Tibial nerve (tissue), 4 donors: ENCODE data around the gene VMAC. TPM values are rescaled to one million over a fixed set of nuclear protein-coding genes. Genes with fewer than 3 reads are reported as not detected.
"Not testable (repeated sequence)": the region's sequence is repeated elsewhere in the genome, so short reads cannot be mapped to it uniquely, and the experiment has no call there.

Experiments
- DNase-seq, 2 donors: peaks; one replicate each; pipeline ENCODE4 v3.0.0-alpha.2; 2019; ENCODE audit warnings: low spot score in 2 of 2
- H3K27ac ChIP-seq, 4 donors: fragments of 200-600 bp; sonication (generic) in 3 of 4; one replicate each; pipeline ENCODE4 v1.5.1; 2017 to 2019; ENCODE audit warnings: mild to moderate bottlenecking in 1 of 4
- H3K27me3 ChIP-seq, 2 donors: fragments of 200-600 bp; sonication (generic) in 1 of 2; one replicate each; pipeline versions ENCODE4 v1.5.1 to v1.6.0; 2017 to 2019
- H3K36me3 ChIP-seq, 3 donors: fragments of 200-600 bp; sonication (generic); one replicate each; pipeline ENCODE4 v1.5.1; 2018 to 2019
- H3K4me1 ChIP-seq, 4 donors: fragments of 200-600 bp; sonication (generic) in 3 of 4; one replicate each; pipeline ENCODE4 v1.5.1; 2017 to 2019
- H3K4me3 ChIP-seq, 4 donors: fragments of 200-600 bp; sonication (generic) in 3 of 4; one replicate each; pipeline ENCODE4 v1.5.1; 2017 to 2019; ENCODE audit warnings: mild to moderate bottlenecking in 1 of 4, moderate library complexity in 1 of 4
- H3K9me3 ChIP-seq, 4 donors: fragments of 200-600 bp; sonication (generic) in 3 of 4; one replicate each; pipeline ENCODE4 v1.5.1; 2017 to 2019
- EP300 ChIP-seq, 2 donors: sonication (generic); formaldehyde crosslinking; IDR thresholded peaks; one replicate each; pipeline ENCODE4 v1.6.1; 2017; ENCODE audit warnings: antibody characterized with exemption in 2 of 2, mild to moderate bottlenecking in 1 of 2
- POLR2A ChIP-seq, 2 donors: fragments of 450-650 bp; IDR thresholded peaks; one replicate each; pipeline ENCODE4 v1.6.1; 2017; ENCODE audit warnings: antibody characterized with exemption in 2 of 2, mild to moderate bottlenecking in 2 of 2, moderate library complexity in 2 of 2
- WGBS, 2 donors: methylation state at CpG; one replicate each; pipeline ENCODE4 v1.1.5; 2018; 5-methylcytosine and 5-hydroxymethylcytosine counted together
- total RNA-seq, 4 donors: library from RNA; depleted of rRNA; stranded (reverse); fragments of >200 nt; gene quantifications; one replicate each; pipeline ENCODE4 v1.1.0, GENCODE V29; 2016
- TF ChIP-seq, protein P1 (sequence below), 5 experiments: fragments of 200-600 bp in 3 of 5; fragments of 450-650 bp in 2 of 5; sonication (generic) in 3 of 5; IDR thresholded peaks; one replicate each; pipeline ENCODE4 v1.5.1; 2016 to 2019; ENCODE audit warnings: antibody characterized with exemption in 5 of 5, mild to moderate bottlenecking in 3 of 5, moderate library complexity in 2 of 5

VMAC gene
- total RNA-seq, 4 donors from 2014 or later: 8.3 to 16.7 (median 13.9) TPM

- 13 to 16% methylated on average over 10 to 13 of the region's 15 CpGs for WGBS, 2 donors
- no peak for DNase-seq
- Histone ChIP-seq H3K4me3 (no peak overlapping the region), H3K27ac (no peak overlapping the region), H3K27me3 (peaks cover 0 to 51% of the 10 kb centered on the region in 2 donors), H3K4me1 (peaks cover 0 to 12% (median 0%) of the 10 kb centered on the region in 4 donors), H3K36me3 (no peaks in the 10 kb centered on the region), H3K9me3 (no peaks in the 10 kb centered on the region)
- TF ChIP-seq, protein P1, sequence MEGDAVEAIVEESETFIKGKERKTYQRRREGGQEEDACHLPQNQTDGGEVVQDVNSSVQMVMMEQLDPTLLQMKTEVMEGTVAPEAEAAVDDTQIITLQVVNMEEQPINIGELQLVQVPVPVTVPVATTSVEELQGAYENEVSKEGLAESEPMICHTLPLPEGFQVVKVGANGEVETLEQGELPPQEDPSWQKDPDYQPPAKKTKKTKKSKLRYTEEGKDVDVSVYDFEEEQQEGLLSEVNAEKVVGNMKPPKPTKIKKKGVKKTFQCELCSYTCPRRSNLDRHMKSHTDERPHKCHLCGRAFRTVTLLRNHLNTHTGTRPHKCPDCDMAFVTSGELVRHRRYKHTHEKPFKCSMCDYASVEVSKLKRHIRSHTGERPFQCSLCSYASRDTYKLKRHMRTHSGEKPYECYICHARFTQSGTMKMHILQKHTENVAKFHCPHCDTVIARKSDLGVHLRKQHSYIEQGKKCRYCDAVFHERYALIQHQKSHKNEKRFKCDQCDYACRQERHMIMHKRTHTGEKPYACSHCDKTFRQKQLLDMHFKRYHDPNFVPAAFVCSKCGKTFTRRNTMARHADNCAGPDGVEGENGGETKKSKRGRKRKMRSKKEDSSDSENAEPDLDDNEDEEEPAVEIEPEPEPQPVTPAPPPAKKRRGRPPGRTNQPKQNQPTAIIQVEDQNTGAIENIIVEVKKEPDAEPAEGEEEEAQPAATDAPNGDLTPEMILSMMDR (IDR thresholded peaks at IDR 0.05): no peak
- no peak for TF ChIP-seq EP300 (IDR thresholded peaks at IDR 0.05)
- no peak for TF ChIP-seq POLR2A (IDR thresholded peaks at IDR 0.05)
Observed at GRCh38 chr19:5880604-5881078, 24.0 kb upstream of the VMAC start.

DNA sequence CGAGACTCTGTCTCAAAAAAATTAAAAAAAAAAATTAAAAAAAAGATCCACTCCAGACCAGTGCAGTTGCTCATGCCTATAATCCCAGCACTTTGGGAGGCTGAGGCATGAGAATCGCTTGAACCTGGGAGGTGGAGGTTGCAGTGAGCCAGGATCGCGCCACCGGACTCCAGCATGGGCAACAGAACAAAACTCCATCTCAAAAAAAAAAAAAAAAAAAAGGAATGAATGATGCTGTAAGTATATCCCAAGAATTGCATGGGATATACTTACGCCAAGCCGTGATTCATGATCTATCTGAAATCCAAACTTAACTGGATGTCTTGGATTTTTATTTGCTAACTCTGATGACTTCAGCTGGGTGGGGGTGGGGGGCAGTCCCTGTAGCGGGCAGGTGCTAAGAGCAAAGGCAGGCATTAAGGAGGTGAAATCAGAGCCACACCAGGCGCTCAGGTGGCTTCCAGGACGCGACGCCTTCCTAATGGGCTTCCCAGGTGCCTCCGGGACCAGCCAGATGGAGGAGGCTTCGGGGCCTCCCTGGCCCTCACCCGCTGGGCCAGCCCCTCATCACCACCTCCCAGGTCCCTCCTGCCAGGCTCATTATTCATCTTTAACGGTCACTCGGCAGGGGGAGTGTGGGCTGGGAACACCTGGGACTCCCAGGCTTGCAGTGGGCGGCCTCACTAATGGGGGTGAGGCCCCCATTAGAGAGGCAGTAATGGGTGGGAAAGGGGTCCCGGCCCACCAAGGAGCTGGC, 23.0 kb upstream of the VMAC start:
- Histone ChIP-seq H3K36me3 (no peaks in the 10 kb centered on the region), H3K4me3 (no peak overlapping the region), H3K4me1 (peaks cover 0 to 12% (median 0%) of the 10 kb centered on the region in 4 donors), H3K27ac (no peak overlapping the region), H3K27me3 (peaks cover 0 to 53% of the 10 kb centered on the region in 2 donors), H3K9me3 (no peaks in the 10 kb centered on the region)
- 61 to 67% methylated on average over 16 to 19 of the region's 19 CpGs for WGBS, 2 donors
- TF ChIP-seq POLR2A (IDR thresholded peaks at IDR 0.05) (no peak), EP300 (IDR thresholded peaks at IDR 0.05) (no peak)
- TF ChIP-seq, protein P1 (IDR thresholded peaks at IDR 0.05): no peak
- DNase-seq: no peak

DNA sequence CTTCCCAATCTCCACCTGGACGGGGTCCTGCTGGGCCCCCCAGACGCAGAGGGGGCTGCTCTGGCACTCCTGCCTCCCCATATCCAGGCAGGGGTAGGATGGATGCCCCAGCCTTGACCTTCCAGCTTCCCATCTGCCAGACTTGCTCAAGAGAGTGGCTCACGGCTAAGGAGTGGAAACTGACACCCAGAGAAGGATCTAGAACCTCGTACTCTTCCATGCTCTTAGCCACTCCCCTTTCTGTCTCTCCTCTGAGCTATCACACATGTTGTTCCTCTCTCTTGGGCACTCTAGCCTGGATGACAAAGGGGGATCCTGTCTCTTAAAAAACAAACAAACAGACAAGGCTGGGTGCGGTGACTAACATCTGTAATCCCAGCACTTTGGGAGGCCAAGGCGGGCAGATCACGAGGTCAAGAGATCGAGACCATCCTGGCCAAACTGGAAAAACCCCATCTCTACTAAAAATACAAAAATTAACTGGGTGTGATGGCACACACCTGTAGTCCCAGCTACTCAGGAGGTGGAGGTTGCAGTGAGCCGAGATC, 22.2 kb upstream of the VMAC start:
- 69 to 71% methylated on average over 8 to 9 of the region's 9 CpGs for WGBS, 2 donors
- no peak for DNase-seq
- Histone ChIP-seq H3K27me3 (peaks cover 0 to 51% of the 10 kb centered on the region in 2 donors), H3K36me3 (no peaks in the 10 kb centered on the region), H3K4me3 (no peak overlapping the region), H3K9me3 (no peaks in the 10 kb centered on the region), H3K27ac (no peak overlapping the region), H3K4me1 (peaks cover 0 to 12% (median 0%) of the 10 kb centered on the region in 4 donors)
- TF ChIP-seq, protein P1 (IDR thresholded peaks at IDR 0.05): no peak
- TF ChIP-seq EP300 (IDR thresholded peaks at IDR 0.05) (no peak), POLR2A (IDR thresholded peaks at IDR 0.05) (no peak)

DNA sequence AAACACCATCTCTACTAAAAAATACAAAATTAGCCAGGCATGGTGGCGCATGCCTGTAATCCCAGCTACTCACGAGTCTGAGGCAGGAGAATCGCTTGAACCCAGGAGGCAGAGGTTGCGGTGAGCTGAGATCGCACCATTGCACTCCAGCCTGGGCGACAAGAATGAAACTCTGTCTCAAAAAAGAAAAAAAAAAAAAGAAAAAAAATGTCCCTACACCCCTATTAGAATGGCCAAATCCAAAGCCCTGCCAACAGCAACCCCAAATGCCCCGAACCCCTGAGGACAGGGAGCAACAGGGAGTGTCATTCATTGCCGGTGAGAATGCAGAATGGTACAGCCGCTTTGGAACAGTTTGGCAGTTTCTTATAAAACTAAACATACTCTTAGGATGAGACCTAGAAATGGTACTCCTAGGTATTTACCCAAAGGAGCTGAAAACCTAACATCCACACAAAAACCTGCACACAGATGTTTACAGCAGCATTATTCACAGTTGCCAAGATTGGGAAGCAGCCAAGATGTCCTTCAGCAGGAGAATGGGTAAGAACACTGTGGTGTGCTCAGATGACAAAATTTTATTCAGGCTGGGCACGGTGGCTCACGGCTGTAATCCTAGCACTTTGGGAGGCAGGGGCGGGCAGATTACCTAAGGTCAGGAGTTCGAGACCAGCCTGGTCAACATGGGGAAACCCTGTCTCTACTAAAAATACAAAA, 21.4 kb upstream of the VMAC start:
- H3K27me3 ChIP-seq: peaks cover 0 to 45% of the 10 kb centered on the region in 2 donors
- H3K9me3 ChIP-seq, DNase-seq, H3K36me3 ChIP-seq, H3K4me3 ChIP-seq, H3K27ac ChIP-seq: not testable (repeated sequence)
- WGBS, 2 donors: 70 to 72% methylated on average over 13 of the region's 13 CpGs
- H3K4me1 ChIP-seq: peaks cover 0 to 12% (median 0%) of the 10 kb centered on the region in 4 donors

GRCh38 chr19:5884065-5884811, 20.4 kb upstream of the VMAC start:
- WGBS, 2 donors: 75 to 80% methylated on average over 11 of the region's 11 CpGs
- DNase-seq, H3K4me3 ChIP-seq, H3K27ac ChIP-seq, H3K9me3 ChIP-seq, H3K36me3 ChIP-seq: not testable (repeated sequence)
- peaks cover 0 to 38% of the 10 kb centered on the region in 2 donors for H3K27me3 ChIP-seq
- H3K4me1 ChIP-seq: peaks cover 0 to 12% (median 0%) of the 10 kb centered on the region in 4 donors
